NCI-H1930 (cell line): ENCODE results near the gene COPS2.

Experiments used
- DNase-seq, 2 experiments: peaks; one replicate each; lab custom pipeline; 2025; lab: John Stamatoyannopoulos, UW

COPS2 gene

DNA sequence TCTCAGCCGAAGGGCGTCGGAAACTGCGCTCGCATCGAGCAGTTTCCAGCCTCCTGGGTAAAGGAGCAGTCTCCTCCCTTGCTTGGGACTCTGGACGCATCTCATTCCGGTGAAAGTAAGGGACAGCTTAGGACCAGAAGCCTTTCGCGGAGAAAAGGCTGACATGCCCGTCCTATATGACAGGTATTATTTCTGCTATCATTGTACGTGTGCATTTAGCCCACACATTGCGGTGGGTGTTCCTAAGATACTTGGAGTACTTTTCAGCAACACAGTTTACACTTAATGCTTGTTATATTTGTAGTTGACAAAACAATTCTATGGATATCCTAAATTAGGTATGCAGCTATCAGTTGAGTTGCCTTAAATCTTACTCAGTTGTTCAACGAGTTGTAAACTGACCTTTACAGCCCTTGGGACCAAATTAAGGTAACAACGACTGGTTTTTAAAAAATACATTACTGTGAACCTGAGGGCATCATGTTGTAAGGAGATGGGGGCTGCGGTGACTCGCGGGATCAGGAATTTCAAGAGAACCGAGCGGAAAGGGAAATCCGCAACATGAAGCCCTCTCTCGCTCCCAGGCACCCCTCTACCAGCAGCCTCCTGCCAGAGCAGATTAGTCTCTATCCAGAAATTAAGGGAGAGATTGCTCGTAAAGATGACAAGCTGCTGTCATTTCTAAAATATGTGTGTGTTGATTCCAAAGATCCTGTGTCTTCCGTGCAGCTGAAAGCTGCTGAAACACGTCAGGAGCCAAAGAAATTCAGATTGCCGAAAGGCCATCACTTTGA lies 632 bp upstream of the COPS2 start:
- DNase-seq: no peak

DNA sequence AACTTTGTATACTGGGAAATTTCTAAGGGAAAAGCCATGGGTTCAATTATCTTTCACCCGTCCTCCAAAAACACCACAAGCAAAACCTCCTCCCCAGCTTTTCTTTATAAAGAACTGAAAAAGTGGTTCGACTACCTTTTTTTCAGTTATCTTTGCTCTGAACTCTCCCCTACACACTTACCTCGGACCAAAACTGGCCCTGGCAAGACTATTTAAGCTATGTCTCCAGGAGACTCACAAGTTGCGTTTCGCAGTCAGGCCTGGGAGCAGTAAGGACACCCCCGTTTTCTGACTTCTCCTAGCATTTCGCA lies 645 bp downstream of the COPS2 start:
- DNase-seq: no peak

DNA sequence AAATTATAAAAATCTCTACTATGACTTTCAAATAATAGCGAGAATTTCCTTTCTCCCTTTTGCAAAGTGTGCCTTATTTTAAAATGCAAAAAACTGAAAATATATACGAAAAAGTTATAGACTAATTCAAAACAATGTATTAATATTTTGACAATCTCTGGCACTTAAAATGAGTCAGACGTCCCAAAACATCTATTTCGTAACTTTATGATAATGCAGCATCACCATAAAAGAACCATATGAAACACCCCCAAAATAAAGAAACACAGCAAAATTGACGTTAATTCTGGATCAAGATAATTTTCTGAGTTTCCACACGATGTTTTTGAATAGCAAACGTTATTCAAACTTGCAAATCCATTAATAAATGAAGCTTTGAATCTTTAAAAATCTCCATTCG lies 1.0 kb downstream of the COPS2 start:
- DNase-seq: no peak

DNA sequence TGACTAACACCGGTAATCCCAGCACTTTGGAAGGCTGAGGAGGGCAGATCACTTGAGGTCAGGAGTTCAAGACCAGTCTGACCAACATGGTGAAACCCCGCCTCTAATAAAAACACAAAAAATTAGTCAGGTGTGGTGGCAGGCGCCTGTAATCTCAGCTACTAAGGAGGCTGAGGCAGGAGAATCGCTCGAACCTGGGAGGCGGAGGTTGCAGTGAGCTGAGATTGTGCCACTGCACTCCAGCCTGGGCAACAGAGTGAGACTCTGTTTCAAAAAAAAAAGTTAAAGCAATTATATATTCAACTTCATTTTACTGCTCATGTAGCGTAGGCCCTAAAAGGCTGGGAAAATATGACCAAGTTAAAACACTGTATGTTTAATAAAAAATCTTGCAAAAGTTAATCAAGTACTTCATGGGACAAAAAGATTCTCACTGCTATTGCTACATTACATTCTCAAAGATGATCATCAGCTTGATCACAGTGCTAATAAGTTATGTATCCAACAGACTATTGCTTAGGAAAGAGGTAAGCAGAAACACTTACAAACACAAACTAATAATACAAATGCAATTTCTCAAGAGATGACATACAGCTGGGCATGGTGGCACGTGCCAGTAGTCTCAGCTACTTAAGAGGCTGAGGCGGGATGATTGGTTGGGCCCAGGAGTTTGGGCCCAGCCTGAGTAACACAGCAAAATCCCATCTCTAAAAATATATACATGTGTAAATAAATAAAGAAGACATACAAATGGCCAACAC lies 2.7 kb downstream of the COPS2 start:
- DNase-seq: no peak

DNA sequence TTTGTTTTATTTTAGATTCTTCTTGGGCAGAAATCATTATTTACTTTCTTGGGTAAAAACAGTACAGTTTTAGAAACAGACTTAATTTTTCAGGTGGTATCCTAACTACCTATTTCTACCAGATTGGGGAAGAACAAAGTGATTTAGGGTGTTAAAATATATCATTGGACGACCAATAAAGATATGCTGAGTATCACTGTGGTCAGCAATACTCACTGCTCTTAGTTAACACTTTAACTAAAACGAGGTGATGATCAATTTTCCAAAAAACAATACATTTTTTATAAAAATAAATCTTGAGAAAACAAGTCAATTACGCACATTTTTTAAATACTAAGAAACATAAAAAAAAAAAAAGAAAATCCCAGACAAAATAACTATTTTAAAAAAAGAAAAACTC lies 3.6 kb downstream of the COPS2 start:
- no peak for DNase-seq

DNA sequence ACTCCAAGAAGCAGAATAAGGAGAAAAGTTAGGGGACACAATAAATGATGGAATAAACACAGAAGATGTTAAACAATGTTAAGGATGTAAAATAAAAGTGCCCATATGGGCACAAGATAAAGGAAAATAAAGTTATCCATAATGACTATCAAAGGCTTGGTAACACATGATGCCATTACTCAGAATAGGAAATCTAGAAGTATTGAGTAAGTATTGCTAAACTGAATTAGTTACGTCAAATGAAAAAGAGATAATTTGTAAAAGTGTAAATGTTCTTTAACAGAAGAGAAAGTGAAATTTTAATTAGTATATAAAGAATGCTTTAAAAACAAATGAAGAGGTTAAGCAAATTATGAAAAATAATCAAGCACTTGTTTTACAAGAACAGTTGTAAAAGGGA lies 6.7 kb downstream of the COPS2 start:
- no peak for DNase-seq

DNA sequence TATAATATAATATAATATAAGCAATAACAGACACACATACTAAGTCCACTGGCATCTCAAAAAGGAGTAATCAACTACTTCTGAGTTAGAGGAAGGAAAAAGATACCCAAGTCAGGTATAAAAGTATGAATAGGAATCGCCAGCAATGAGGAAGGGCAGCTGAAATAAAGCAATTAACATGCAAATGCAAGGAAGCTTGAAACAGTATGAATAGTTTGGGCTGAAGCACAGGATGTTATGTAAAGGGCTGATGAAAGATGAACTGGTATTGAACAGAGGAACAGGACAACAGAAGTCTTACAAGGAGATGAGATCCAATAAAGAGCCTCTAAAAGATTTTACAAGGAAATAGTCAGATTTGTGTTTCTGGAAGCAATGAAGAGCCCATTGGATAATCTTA lies 7.1 kb downstream of the COPS2 start:
- DNase-seq: no peak

DNA sequence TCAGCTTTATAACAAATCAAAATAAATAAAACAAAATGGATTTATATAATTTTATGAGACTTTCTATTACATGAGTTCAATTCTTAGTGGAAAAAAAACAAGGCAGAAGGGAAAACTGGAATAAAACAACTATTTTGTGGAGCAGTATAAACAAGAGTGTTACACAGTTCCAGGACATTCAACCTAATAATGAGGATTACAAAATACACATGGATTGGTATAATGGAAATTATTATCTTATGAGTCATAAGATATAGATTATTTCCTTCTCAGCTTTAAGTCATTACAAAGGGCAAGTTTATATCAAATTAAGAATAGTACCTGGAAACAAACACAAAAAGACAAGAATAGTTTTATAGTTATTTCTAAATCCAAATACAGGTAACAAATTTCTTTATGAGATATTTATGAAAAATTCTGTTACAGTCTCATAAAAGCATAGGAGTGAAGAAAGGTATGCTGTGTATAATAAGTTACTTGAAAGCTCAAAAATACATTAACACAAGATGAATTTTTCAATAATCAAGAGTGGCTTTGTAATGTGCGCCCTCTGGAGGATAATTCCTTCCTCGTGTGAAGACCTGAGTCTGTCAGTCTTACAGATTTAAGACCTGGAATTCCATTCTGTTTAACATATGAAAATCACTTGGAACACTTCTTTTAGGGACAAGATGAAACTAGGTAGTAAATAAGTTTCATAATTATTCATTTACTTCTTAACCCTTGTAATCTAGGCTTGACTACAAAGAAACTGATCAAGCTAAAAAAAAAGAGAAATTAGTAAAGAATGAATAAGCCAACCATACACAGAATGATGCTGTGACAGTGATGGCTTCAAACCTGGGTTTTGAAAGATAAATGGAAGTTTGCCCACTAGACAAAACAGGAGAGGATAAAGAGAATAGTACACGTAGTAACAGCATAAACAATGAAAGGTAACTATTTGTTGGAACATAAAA lies 9.5 kb downstream of the COPS2 start:
- DNase-seq: no peak

DNA sequence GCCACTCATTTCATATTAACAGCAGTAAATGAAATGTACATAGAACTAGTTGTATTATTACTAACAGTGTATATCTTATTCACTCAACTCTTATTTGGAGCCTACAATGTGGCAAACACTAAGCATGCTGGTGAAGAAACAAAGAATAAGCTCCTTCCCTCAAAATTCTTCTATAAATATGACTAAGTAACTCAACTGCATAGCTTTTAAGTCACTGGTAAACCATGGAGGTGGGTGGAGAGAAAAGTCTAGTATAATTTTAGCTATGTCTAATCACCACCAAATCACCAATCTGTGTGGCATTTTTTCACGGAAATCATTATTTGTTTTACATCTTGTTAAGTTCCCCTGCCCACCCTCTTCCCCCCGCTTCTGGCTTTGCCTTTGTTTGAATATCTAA lies 17.5 kb downstream of the COPS2 start:
- no peak for DNase-seq

DNA sequence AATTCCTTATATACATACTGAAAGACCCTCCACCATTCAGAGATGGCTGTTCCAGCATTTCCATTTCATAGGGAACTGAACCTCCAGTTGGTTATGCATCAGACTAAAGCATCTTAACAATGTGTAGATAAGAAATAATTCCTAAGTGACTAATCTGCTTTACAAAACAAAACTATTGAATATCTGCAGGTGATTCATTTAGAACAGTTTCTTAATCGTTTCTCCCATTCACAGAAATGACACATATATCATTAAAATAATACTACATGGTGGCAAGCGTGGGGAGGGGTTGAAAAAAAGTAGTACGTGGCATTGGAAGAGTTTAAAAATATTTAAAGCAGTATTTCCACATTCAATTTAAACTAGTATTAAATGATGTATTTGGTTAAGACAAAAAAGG lies 19.5 kb downstream of the COPS2 start:
- DNase-seq: no peak

DNA sequence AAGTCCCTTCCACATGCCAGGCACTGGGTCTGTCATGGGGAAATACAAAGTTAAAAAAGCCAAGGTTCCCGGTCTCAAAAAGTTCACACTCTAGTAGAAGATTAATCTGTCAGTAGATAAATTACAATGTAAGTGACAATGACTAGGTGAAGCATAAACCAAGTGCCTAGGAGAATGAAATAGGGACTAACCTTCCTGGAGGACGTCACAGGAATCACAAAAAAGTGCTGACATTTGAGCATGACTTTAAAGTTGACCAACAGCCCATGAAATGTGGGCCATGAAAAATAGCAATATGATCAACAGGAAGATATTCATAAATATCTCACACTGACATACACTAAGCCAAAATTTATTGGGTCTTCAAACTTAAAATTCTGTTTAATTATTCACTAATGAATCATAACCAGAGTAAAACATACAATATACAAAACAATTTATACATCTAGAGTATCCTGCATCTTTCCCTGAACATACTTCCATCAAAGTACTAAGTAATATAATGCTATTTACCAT lies 20.0 kb downstream of the COPS2 start:
- DNase-seq: no peak

DNA sequence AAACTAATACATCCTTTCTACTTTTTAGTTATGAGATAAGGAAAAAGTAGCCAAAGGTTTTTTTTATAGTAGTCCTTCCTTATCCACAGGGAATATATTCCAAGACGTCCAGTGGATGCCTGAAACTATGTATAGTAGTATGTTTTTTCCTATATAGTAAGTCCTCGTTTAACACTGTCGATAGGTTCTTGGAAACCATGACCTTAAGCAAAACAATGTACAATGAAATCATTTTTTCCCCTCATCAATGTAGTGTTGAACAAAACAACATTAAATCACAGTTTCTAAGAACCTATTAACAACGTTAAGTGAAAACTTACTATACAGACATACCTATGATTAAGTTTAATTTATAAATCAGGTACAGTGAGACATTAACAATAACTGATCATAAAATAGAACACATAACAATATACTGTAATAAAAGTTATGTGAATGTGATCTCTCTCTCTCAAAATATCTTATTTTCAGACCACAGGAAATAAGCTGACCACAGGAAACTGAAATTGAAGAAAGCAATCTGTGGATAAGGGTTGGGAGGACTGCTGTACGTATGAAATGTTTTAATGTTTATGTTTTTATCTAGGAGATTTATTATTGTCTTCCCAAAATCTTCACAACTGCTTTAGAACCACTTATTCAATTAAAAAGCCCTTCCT lies 20.6 kb downstream of the COPS2 start:
- DNase-seq: no peak

DNA sequence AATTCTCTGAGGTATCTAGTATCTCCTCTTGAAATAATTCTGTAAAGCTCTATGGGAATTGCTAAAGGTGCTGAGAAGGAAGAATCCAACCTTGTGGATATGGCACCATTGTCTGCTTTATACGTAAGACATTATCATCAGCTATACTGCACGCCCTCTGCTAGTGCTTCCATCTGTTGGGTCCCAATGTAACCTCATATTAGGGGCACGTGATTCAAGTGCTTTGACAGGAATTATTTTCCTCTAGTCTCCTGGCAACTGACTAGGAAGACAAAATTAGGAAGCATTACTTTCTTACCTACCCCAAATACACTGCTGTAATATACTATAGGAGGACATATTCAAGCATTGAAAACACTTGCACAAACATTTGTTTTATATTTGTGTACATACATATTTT lies 24.0 kb downstream of the COPS2 start:
- DNase-seq: no peak

DNA sequence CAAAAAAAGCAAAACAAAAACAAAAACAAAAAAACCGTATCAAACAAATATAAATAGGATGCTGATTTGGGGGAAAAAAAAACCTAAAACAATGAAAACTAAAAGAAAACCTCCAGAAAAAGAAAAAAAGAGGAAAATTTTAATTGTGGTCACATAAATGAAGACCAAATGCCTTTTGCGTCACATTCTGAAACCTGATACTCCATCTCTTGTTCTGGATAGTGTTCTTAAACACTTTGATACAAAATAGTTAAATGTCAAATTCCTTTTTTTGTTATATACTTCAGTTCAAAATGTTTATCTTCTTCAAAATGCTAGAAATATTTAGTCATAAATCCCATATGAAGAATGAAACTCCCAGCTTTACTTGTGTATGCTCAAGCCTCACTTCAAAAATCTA lies 31.0 kb downstream of the COPS2 start:
- DNase-seq: no peak

DNA sequence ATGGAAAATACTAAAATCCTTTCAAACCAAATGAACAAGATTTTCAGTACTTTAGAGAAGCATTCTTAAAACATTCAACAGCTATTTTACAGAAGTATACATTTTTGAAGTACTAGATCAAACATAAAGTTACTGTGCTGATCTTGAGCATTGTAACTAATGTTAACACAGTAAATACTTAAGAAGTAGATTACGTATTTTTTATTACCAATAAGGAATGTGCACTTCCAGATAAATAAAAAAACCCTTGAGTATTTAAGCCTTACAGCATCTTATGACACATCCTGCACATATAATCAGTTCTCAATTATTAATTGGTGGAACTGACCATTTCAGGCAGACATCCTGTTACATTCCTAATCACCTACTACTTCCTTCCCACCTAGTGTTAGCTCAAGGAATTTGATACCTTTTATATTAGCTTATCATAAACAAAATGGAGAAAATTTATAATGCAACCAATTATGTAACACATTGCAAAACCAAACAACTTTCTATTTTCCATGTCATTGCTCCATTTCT lies 32.8 kb downstream of the COPS2 start:
- no peak for DNase-seq

DNA sequence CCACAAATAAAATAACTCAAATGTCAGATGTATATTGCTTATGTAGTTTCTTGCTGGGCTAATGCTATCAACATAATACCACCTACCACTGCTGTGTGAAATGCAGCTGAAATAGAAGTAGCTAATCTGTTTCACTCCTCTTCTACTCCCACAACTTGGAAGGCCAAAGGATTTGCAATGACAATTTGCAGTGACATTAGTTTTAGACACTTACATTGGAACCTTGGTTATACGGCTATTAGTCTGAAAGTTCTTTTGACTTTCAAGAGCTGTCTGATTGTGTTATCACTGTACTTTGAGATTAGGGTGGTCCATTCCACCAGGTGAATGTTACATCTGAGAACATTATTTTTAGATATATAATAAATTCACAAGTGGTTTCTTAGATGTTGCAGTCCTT lies 33.5 kb downstream of the COPS2 start:
- DNase-seq: no peak

DNA sequence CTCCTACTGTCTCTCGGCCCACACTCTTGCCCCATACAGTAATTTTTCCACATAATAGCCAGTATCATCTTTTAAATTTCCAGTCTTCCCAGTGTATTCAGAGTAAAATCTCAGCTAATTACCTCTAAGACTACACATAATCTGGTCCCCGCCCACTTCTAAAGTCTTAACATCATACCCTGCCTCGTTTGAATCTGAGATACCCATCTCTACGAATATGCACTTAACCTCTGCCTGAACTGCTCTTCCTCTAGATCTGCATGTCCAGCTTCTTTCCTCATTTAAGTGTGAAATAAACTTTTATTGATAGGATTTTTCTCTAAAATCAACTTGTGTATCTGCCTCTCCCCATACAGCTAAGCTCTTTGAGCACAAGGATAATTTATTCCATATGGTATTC lies 34.6 kb downstream of the COPS2 start:
- no peak for DNase-seq

DNA sequence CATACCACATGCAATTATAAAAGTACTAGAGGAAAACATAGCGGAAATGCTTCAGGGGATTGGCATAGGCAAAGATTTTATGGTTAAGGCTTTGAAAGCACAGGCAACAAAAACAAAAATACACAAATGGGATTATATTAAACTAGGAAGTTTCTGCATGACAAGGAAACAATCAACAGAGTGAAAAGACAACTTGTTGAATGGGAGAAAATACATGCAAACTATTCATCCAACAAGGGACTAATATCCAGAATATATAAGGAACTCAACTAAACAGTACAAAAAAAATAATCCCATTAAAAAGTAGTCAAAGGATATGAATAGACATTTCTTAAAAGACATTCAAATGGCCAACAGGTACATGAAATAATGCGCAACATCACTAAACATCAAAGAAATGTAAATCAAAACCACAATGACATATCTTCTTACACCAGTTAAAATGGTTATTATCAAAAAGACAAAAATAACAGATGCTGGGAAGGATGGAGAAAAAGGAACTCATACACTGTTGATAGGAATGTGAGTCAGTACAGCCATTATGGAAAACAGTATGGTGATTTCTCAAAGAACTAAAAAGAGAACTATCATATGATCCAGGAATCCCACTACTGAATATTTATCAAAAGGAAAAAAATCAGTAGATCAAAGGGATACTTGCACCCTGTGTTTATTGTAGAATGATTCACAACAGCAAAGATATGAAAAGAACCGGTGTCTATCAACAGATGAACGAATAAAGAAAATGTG lies 39.1 kb downstream of the COPS2 start:
- no peak for DNase-seq

DNA sequence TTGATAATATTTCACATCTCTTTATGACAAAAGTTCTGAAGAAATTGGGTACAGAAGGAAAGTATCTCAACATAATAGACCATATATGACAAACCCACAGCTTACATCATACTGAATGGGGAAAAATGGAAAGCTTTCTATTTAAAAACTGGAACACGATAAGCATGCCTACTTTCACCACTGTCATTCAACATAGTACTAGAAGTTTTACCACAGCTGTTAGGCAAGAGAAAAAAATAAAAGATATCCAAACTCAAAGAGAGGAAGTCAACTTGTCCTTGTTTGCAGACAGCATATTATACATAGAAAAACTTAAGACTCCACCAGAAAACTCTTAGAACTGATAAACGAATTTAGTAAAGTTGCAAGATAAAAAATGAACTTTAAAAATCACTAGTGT lies 40.3 kb downstream of the COPS2 start:
- no peak for DNase-seq

DNA sequence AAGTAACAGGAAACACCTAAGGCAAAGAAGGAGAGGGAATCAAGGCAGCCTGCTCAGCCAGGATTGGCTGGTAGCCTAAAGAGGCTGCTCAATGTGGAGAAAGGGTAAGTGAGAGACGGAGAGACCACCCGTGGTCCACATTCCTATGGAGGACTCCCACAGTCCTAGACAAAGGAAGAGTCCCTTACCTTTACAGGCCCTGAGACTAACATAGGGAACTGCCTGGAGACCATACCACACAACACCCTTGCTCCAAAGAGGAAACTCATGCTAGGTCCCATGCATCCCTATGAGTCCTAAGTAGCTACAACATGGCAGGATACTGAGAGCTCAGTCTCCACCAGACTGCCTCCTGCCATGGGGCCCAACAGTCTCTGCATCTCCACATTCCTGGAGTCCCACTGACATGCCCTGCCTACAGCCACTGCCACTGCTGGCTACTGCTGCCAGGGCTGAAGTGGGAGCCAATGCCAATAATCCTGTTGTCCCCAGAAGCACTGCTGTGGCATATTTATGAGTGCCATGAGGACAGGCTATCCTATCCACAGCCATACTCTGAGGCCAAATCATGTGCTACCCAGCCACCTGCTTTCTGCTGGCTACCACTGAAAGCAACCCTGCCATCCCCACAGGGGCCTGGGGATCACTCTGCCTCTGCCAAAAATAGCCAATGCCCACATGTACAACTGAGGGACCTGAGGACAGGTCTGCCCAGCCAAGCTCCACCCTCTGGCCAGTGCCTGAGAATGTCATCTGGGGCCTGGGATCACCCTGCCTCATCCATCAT lies 45.0 kb downstream of the COPS2 start:
- DNase-seq: no peak
